Measurements from ENCODE around the gene ZNF414. TPM values are rescaled to one million over a fixed set of nuclear protein-coding genes. Genes with fewer than 3 reads are reported as not detected.

Gene ZNF414
- total and polyA plus RNA-seq, 10 of the 15 experiments (the other 5 are each of a cell fraction or from before 2014, with no cell fraction given): 0.16 to 23.7 (median 5.3) TPM; not detected in 1

GRCh38 chr19:8529369-8530006, 15.5 kb upstream of the ZNF414 start:
- BruUV-seq (replicated peaks): no TSS peak
- DNase-seq (ENCODE audit: low read depth, low spot score): no peak
- no peak for FAIRE-seq
- no peaks in the 10 kb centered on the region for H3K27me3 ChIP-seq (replicated peaks in 1 of 2; ENCODE audit: control insufficient read depth in 2 of 2, insufficient read depth in 2 of 2, low read length in 1 of 2)
- ChIA-PET RAD21 (ENCODE audit: unreplicated experiment) (no interaction called here), SMC1A (ENCODE audit: uncharacterized antibody, unreplicated experiment) (no interaction called here), POLR2A (no interaction called here), CTCF (no interaction called here)
- in situ Hi-C loops (cut with MboI): no loop called here
- H3K27ac ChIP-seq (ENCODE audit: control insufficient read depth, insufficient read depth): no peak overlapping the region
- H3K4me1 ChIP-seq (ENCODE audit: control insufficient read depth, insufficient read depth, low read length): no peaks in the 10 kb centered on the region
- WGBS (ENCODE audit: insufficient coverage, insufficient replicate concordance, low lambda C conversion rate, missing lambda C conversion rate): 25% methylated on average over 4 of the region's 4 CpGs
- no peak overlapping the region for H3K4me3 ChIP-seq
- H3K36me3 ChIP-seq (ENCODE audit: control insufficient read depth in 2 of 2, insufficient read depth in 2 of 2, low read length in 1 of 2): no peaks in the 10 kb centered on the region
- H3K9ac ChIP-seq (ENCODE audit: control insufficient read depth, insufficient read depth, low read length): no peak overlapping the region
- no peaks in the 10 kb centered on the region for H3K79me2 ChIP-seq (ENCODE audit: control insufficient read depth, insufficient read depth, low read length)
- H3K4me2 ChIP-seq (ENCODE audit: control insufficient read depth, insufficient read depth): no peak overlapping the region
- no peak overlapping the region for H2AFZ ChIP-seq (ENCODE audit: control insufficient read depth, low read depth, low read length)
- intact Hi-C loops (cut with micrococcal nuclease; ENCODE audit: unreplicated experiment): no loop called here
- no peaks in the 10 kb centered on the region for H4K20me1 ChIP-seq (ENCODE audit: control insufficient read depth, insufficient read depth)
- no peak for ATAC-seq
- TF ChIP-seq IRF4 (IDR thresholded peaks at IDR 0.05; ENCODE audit: low read depth, low read length) (no peak), FOS (IDR thresholded peaks at IDR 0.05; ENCODE audit: borderline replicate concordance, extremely low read depth, insufficient read length) (no peak), TCF3 (IDR thresholded peaks at IDR 0.05; ENCODE audit: borderline replicate concordance, insufficient read depth, low read depth, low read length) (no peak), HDAC2 (IDR thresholded peaks at IDR 0.05) (no peak), E4F1 (IDR thresholded peaks at IDR 0.05; ENCODE audit: borderline replicate concordance, partially characterized antibody) (no peak), CREB1 (IDR thresholded peaks at IDR 0.05; ENCODE audit: low read depth) (no peak)
- no peaks in the 10 kb centered on the region; the same call in 2 of the 3 replicates for H3K9me3 ChIP-seq (replicated peaks; ENCODE audit: control insufficient read depth, insufficient read depth, low read length)

Data from GM12878 (cell line).